Metanephros (tissue), 2 donors: ENCODE data around the gene TEFM. TPM values are rescaled to one million over a fixed set of nuclear protein-coding genes. Genes with fewer than 3 reads are reported as not detected.

Experiments
- small RNA-seq: library from RNA; depleted of rRNA; stranded (forward); fragments of <200 nt; gene quantifications from one replicate; pipeline ENCODE3, GENCODE V24; 2014; ENCODE audit warnings: low replicate concordance
- total RNA-seq: library from RNA; depleted of rRNA; stranded (reverse); fragments of >200 nt; gene quantifications from one replicate; pipeline ENCODE4 v1.2.3, GENCODE V29; 2014

Gene TEFM, protein sequence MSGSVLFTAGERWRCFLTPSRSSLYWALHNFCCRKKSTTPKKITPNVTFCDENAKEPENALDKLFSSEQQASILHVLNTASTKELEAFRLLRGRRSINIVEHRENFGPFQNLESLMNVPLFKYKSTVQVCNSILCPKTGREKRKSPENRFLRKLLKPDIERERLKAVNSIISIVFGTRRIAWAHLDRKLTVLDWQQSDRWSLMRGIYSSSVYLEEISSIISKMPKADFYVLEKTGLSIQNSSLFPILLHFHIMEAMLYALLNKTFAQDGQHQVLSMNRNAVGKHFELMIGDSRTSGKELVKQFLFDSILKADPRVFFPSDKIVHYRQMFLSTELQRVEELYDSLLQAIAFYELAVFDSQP
- 21.1 TPM for total RNA-seq

DNA sequence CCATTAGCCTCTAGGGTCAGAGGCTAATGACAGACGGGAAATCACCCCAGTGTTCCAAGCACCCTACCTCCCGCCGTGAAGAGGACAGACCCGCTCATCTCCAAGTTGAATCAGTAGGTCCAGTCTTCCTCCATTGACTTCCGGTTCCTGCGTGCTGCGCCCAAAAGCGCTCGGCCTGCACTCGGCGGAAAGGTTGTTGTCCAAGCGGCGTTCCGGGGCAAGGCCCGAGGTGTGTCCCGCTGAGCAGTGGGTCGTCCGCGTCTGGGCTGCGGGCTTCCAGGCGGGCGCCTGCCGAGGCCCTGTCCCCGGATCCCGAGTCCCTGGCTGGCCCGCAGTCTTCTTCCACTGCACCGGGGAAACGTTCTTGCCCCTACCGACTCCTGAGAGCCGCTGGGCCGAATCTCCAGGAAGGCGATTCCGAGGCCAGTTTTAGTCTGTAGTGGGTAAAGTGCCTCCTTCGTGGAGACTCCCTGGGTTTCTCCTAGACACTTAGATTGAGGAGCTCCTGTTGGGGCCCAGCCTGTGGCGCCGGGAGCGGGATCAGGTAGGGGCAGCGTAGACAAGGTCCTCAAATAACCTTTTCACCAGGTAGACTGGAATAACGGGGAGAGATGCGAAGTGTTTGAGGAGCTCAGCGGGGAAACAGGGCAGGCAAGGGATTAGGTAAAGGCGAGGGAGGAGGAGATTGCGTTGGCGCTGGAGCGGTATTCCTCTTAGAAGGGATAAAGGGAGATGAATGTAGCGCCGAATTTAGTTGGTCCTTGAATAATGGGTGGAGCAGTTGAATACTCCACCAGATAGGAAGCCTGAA lies at the start of gene TEFM:
Gene TEFM (minus strand): TSS at position 138 of the 811 bp plus-strand sequence. CDS start 40 bp downstream, at position 98.

DNA sequence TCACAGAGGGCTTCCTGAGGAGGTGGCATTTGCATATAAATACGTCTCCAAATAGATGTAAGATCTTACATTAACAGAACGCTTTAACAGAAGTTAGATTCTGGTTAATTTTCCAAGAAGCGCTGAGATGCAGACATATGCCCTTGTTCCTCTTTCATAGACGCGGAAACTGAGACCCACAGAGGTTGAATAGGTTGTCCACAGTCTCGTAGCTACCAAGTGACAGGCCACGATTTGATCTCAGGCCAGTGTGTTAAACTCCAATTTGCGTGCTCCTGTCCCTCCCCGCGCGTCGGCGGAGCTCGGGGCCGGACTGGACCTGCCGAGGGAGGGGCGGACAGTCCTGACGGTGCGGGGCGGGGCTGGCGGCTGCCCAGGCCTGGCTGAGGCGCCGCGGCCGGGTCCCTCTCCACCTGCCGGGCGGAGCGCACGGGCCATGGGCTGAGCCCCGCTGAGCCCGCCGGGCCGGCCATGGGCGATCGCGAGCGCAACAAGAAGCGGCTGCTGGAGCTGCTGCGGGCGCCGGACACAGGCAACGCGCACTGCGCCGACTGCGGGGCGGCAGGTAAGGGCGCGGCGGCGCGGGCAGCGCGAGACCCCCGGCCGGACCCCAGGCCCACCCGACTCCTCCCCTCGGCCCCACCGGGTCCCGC lies 15.6 kb upstream of the TEFM start, which contains the start of gene ADAP2:
Gene ADAP2 (plus strand): TSS at position 402 of the 653 bp plus-strand sequence. CDS start 70 bp downstream, at position 472.

Small RNAs within 50 kb of the gene (small RNA-seq; reads per million reads assigned to genes)
- gene RNU6-298P = not detected

Other genes starting within 250 kb of the TEFM start
- gene CRLF3, start 81.5 kb downstream of the TEFM start, total RNA-seq = 11.1 TPM
- 4.1 TPM for gene ATAD5, start 74.3 kb downstream of the TEFM start, total RNA-seq
- gene ADAP2, start 15.7 kb upstream of the TEFM start, total RNA-seq = 11.1 TPM
- gene RNF135, start 64.8 kb upstream of the TEFM start, total RNA-seq = 13.8 TPM
- gene NF1, start 188.7 kb upstream of the TEFM start, total RNA-seq = 89.8 TPM